Ramos (cell line): ENCODE results near the gene ZBTB18.

Experiments
- in situ Hi-C: fragments of 300-500 bp; cut with MboI; formaldehyde crosslinking; loops from one replicate; pipeline ENCODE4 v1.14.3; 2022; ENCODE audit warnings: low sequenced_read_pairs; ENCODE audit not compliant: unreplicated experiment

ZBTB18 gene

DNA sequence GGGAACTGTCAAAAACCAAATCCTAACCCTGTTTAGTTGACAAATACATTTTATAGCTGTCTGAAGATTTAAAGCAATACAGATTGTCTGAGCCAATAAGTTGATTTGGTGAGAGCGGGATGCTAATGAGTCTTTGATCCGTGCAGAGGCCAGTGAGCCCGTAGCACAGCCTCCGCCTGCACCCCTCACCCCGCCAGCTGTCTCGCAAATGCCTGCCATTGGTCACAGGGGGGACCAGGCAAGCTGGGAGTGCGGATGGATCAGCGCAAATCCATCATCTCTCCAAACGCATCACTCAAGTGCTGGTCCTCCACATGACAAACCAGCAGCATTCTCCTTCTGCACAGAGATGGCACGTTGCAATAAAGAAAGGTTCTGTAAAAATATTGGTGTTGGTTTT lies 51.0 kb downstream of the ZBTB18 start:
- in situ Hi-C loops: no loop called here

DNA sequence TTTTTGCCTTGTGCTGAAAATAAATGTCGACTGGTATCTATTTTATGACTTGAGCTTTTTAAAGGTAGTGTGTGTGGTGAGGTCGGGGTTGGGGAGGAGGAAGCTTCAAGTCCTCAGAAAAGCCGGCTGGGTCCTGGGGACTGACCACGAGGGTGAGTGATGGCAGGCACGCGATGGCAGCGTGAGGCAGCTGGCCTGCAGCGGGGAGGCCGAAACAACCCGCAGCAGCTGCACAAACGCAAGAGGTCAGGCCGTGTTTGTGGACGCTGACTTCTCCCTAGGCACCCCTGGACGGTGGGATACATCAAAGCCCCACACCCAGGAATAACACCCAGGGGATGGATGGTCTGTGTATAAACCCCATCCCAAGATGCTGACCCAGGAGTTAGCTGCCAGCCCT lies 51.4 kb downstream of the ZBTB18 start:
- in situ Hi-C loops: no loop called here

DNA sequence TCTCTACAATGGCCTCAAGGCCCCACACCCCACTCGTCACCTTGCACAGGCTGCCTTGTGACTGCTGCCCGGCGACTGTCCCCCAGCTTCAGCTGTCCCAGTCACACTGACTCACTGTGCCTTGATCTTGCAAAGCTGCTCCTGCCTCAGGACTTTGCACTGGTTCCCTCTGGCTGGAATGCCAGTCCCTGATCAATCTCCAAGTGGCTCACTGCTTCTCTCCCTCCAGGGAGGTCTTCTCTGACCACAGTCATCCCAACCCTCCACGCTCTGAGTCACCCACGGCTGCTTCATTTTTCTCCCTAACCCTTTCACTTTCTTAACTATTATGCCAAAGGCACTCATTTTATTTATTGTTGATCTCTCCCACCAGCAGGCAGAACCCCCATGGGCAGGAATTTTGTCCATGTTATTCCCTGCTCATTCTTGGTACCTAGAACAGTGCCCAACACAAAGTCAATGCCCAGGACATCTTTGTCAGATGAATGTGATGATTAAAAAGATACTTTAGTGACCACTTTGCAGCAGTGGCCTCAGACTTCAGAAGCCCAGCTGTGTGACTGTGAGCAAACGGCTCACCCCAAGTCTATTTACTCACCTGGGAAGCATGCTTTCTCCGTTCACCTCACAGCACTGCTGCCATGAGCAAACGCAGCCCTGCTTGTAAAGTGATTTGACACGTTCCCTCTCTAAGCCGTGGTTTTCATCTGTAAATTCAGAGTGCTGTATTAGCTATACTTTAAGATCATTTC lies 53.4 kb downstream of the ZBTB18 start:
- in situ Hi-C loops: no loop called here

DNA sequence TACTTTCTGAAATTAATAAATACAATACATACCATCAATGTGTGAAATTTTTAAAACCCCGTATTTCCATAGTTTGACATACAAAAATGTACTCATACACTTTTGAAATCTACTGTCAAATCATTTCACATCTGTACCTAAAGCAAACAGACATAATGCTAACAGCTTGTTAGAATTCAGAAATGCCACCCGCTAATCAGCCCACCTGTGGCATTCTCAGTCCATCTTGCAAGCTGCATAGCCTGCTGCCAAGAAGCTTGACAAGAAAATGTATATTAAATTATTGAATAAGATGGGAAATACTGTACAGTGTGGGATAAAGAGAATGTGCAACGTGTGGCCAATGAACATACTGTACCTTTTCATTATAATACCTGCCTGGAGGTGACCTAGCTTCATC lies 55.1 kb downstream of the ZBTB18 start:
- in situ Hi-C loops: no loop called here
